Measurements from ENCODE around the gene STX1A.

DNA sequence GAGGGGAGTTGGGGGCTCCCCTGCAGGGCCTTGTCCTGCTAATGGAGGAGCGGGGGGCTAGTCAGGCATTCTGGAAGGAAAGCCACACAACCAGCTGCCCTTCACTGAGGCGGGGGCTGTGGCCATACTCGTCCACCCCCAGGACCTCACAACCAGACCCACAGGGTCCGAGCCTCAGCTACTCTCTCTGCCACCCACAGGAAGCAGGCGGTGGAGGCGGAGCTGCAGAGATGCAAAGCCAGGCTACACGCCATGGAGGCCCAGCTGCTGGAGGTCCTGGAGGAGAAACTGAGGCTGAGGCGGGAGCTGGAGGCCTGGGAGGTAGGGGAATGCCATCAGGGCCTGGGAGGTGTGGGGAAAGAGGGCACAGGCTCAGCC lies 16.0 kb upstream of the STX1A start:
- TF ChIP-seq, protein P1, sequence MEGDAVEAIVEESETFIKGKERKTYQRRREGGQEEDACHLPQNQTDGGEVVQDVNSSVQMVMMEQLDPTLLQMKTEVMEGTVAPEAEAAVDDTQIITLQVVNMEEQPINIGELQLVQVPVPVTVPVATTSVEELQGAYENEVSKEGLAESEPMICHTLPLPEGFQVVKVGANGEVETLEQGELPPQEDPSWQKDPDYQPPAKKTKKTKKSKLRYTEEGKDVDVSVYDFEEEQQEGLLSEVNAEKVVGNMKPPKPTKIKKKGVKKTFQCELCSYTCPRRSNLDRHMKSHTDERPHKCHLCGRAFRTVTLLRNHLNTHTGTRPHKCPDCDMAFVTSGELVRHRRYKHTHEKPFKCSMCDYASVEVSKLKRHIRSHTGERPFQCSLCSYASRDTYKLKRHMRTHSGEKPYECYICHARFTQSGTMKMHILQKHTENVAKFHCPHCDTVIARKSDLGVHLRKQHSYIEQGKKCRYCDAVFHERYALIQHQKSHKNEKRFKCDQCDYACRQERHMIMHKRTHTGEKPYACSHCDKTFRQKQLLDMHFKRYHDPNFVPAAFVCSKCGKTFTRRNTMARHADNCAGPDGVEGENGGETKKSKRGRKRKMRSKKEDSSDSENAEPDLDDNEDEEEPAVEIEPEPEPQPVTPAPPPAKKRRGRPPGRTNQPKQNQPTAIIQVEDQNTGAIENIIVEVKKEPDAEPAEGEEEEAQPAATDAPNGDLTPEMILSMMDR (conservative IDR thresholded peaks at IDR 0.05; ENCODE audit: low read depth, low read length) = no peak
- no peak for TF ChIP-seq CEBPB (IDR thresholded peaks at IDR 0.05; ENCODE audit: low read depth, low read length)
- no peak for TF ChIP-seq MAFK (IDR thresholded peaks at IDR 0.05; ENCODE audit: low read depth, low read length)
- TF ChIP-seq RAD21 (IDR thresholded peaks at IDR 0.05; ENCODE audit: low read length) = no peak
- no peak for TF ChIP-seq POLR2A (IDR thresholded peaks at IDR 0.05; ENCODE audit: low read depth, low read length)
- TF ChIP-seq CHD1 (IDR thresholded peaks at IDR 0.05; ENCODE audit: low read depth, low read length) = no peak
- TF ChIP-seq SMC3 (IDR thresholded peaks at IDR 0.05; ENCODE audit: low read depth, low read length) = no peak
- no peak for TF ChIP-seq RFX5 (IDR thresholded peaks at IDR 0.05; ENCODE audit: low read depth, low read length)
- TF ChIP-seq, protein P2, sequence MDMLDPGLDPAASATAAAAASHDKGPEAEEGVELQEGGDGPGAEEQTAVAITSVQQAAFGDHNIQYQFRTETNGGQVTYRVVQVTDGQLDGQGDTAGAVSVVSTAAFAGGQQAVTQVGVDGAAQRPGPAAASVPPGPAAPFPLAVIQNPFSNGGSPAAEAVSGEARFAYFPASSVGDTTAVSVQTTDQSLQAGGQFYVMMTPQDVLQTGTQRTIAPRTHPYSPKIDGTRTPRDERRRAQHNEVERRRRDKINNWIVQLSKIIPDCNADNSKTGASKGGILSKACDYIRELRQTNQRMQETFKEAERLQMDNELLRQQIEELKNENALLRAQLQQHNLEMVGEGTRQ (IDR thresholded peaks at IDR 0.05; ENCODE audit: low read depth, low read length) = no peak
- no peak for TF ChIP-seq MXI1 (IDR thresholded peaks at IDR 0.05; ENCODE audit: borderline replicate concordance, low read depth, low read length)
- TF ChIP-seq RCOR1 (IDR thresholded peaks at IDR 0.05; ENCODE audit: insufficient replicate concordance, low read length) = no peak
- no peak for TF ChIP-seq FOS (IDR thresholded peaks at IDR 0.05; ENCODE audit: low read depth, low read length)
- TF ChIP-seq ELK1 (IDR thresholded peaks at IDR 0.05; ENCODE audit: borderline replicate concordance, low read depth, low read length) = no peak
- TF ChIP-seq BHLHE40 (IDR thresholded peaks at IDR 0.05; ENCODE audit: low read depth, low read length) = no peak
